ENCODE data around the gene TEFM. TPM values are rescaled to one million over a fixed set of nuclear protein-coding genes. Genes with fewer than 3 reads are reported as not detected.

TEFM gene
- total RNA-seq, 1 donor from 2014 or later = 0.43 TPM

DNA sequence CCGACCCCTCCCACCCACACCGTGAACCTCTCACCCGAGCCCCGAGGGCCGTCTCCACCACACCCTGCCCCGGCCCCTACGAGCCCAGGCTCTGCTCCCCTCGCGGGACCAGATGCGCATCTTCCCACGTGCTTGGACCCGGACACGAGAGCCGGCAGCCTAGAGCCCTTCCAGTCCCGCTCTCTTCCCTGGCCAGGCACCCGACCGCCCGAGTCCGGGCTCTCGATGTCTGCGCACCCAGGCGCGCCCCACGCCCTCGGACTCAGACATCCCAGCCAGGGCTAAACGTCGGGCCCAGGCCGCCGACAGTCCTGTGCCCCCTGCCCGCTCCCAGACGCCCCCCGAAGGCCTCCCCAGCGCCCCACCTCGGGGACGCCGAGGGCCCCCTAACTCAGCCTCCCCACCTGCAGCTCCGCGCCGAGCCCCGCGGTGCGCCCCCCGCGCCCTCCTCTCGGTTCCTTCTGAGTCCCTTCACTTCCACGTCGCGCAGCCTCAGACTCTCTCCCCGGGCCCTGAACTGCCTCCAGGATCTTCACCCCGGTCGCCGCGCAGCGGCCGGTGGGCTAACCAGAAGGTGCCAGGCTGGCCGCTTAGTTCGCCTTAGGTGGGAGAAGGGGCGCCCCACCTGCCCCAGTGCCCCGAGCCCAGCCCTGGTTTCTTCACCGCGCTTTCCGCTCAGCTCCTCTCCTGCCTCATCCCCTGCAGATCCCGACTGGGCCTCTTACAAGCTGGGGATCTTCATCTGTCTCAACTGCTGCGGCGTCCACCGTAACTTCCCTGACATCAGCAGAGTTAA is 16.4 kb upstream of the TEFM start:
- no peak for DNase-seq (ENCODE audit: low spot score in 2 of 2)
- intact Hi-C loops (cut with DNase I) = no loop called here
- Histone ChIP-seq H3K27me3 (peaks cover 8% of the 10 kb centered on the region), H3K4me3 (peak overlapping the region; percentile 54 to 63), H3K4me1 (peaks cover 0 to 3% of the 10 kb centered on the region in 2 donors), H3K36me3 (no peaks in the 10 kb centered on the region), H3K9me3 (no peaks in the 10 kb centered on the region), H3K27ac (no peak overlapping the region)
- no peak for TF ChIP-seq CTCF (IDR thresholded peaks at IDR 0.05)

DNA sequence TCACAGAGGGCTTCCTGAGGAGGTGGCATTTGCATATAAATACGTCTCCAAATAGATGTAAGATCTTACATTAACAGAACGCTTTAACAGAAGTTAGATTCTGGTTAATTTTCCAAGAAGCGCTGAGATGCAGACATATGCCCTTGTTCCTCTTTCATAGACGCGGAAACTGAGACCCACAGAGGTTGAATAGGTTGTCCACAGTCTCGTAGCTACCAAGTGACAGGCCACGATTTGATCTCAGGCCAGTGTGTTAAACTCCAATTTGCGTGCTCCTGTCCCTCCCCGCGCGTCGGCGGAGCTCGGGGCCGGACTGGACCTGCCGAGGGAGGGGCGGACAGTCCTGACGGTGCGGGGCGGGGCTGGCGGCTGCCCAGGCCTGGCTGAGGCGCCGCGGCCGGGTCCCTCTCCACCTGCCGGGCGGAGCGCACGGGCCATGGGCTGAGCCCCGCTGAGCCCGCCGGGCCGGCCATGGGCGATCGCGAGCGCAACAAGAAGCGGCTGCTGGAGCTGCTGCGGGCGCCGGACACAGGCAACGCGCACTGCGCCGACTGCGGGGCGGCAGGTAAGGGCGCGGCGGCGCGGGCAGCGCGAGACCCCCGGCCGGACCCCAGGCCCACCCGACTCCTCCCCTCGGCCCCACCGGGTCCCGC is 15.6 kb upstream of the TEFM start, which contains the start of gene ADAP2:
Gene ADAP2 (plus strand): TSS at position 402 of the 653 bp plus-strand sequence. CDS start 70 bp downstream, at position 472.
- Histone ChIP-seq H3K4me1 (peaks cover 0 to 3% of the 10 kb centered on the region in 2 donors), H3K9me3 (no peaks in the 10 kb centered on the region), H3K36me3 (no peaks in the 10 kb centered on the region), H3K27ac (no peak within 1 kb of the TSS), H3K27me3 (peaks cover 8% of the 10 kb centered on the region), H3K4me3 (peak within 1 kb of the TSS; percentile 54 to 63)
- DNase-seq (ENCODE audit: low spot score in 2 of 2) = peak in 1 of 2 donors; percentile 72
- no peak for TF ChIP-seq CTCF (IDR thresholded peaks at IDR 0.05)
- intact Hi-C loops (cut with DNase I) = no loop called here

DNA sequence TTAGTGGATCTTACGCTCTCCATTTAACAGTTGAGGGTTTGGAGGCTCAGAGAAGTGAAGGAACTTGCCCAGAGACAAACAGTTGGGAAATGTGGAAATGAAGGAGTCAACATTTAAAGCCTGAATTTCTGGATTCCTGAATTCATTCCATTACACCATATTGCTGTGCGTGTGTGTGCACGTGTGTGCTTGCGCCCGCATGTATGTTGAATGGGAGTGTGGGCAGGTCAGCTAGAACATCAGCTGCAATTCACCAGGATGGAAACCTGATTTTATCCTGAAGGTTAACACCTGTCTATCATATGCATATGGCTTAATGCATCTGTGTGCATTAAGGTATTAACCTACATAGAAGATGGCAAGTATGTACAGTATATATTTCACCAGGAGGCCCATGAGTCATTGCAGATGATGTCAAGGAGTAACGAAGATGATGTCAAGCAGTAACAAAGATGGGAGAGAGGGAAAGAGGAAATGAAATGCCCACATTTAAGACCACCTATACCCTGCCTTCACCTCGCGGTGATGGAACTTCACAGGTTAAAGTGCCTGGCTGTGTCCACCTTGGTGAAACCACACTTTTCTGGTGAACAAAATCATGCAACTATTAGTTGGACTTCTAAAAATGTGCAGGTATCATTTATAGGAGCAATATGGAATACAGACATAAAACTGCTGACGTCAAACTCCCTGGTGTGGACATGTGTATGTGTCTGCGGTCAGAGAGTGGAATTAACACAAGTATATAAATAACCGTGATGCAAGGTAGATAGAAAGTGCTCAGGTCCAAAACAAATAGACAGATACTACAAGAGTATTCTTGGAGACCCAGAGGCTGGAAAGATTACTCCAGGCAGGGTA is 14.9 kb upstream of the TEFM start:
- intact Hi-C loops (cut with DNase I) = no loop called here
- no peak for TF ChIP-seq CTCF (IDR thresholded peaks at IDR 0.05)
- no peaks in the 10 kb centered on the region for H3K9me3 ChIP-seq

GRCh38 chr17:30920282-30920681 is 14.2 kb upstream of the TEFM start:
- Histone ChIP-seq H3K27me3 (peaks cover 8% of the 10 kb centered on the region), H3K4me3 (no peak overlapping the region), H3K36me3 (no peaks in the 10 kb centered on the region), H3K9me3 (no peaks in the 10 kb centered on the region), H3K4me1 (peaks cover 0 to 3% of the 10 kb centered on the region in 2 donors), H3K27ac (no peak overlapping the region)
- no peak for DNase-seq (ENCODE audit: low spot score in 2 of 2)
- intact Hi-C loops (cut with DNase I) = no loop called here
- no peak for TF ChIP-seq CTCF (IDR thresholded peaks at IDR 0.05)

More for the DNA sequence above, 14.9 kb upstream of the TEFM start:
- peak overlapping the region; percentile 54 to 63 for H3K4me3 ChIP-seq
- no peaks in the 10 kb centered on the region for H3K36me3 ChIP-seq
- H3K27me3 ChIP-seq = peaks cover 8% of the 10 kb centered on the region
- DNase-seq (ENCODE audit: low spot score in 2 of 2) = no peak
- no peak overlapping the region for H3K27ac ChIP-seq
- peaks cover 0 to 3% of the 10 kb centered on the region in 2 donors for H3K4me1 ChIP-seq

DNA sequence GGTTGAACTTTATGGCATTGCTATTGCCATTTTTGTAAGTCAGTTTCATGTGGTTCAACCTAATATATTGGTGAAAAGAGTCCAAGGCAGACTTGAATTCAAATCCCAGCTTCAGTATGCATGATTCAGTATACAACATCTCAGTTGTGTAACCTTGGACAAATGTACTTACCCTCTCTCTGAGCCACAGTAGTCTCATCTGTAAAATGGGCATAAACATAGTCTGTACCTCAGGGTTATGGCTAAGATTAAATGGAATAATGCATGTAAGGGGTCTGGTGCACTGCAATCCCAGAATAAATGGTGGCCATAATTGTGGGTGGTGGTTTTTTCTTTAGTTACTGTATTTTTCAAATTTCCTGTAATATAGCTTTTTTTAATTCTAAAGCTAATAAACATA is 11.0 kb upstream of the TEFM start:
- Histone ChIP-seq H3K36me3 (no peaks in the 10 kb centered on the region), H3K4me3 (no peak overlapping the region), H3K27ac (no peak overlapping the region), H3K9me3 (no peaks in the 10 kb centered on the region), H3K4me1 (no peaks in the 10 kb centered on the region), H3K27me3 (peaks cover 8% of the 10 kb centered on the region)
- DNase-seq (ENCODE audit: low spot score in 2 of 2) = no peak
- TF ChIP-seq CTCF (IDR thresholded peaks at IDR 0.05) = no peak
- intact Hi-C loops (cut with DNase I) = no loop called here
